GM19035 (cell line): ENCODE measurements around the gene ASMTL.
"Not testable (repeated sequence)": the region's sequence is repeated elsewhere in the genome, so short reads cannot be mapped to it uniquely, and the experiment has no call there.

Experiments
- ATAC-seq: cut with Tn5 transposase; IDR thresholded peaks from one replicate; pipeline ENCODE4 v1.9.1; 2021; ENCODE audit not compliant: unreplicated experiment

ASMTL gene

GRCh38 chrX:1452516-1453394 lies at the start of gene ASMTL:
ASMTL (minus strand) TSS chrX:1452909; CDS start chrX:1452840, 69 bp downstream.
- ATAC-seq, result peak; percentile 74

GRCh38 chrX:1502241-1502640 lies 49.5 kb upstream of the ASMTL start:
- ATAC-seq, result peak; percentile 29

- peak; percentile 63 for ATAC-seq
These were observed 48.3 kb upstream of the ASMTL start for GRCh38 chrX:1500701-1501624.

- ATAC-seq, result no peak
These were observed 43.4 kb upstream of the ASMTL start for GRCh38 chrX:1496076-1496475.

GRCh38 chrX:1493877-1494510 lies 41.3 kb upstream of the ASMTL start:
- ATAC-seq, result peak; percentile 49

- peak; percentile 11 for ATAC-seq
These were observed 40.7 kb upstream of the ASMTL start for GRCh38 chrX:1493412-1493811.

- no peak for ATAC-seq
These were observed 39.8 kb upstream of the ASMTL start for GRCh38 chrX:1492421-1493012.

- ATAC-seq, result peak; percentile 74
These were observed 39.2 kb upstream of the ASMTL start for GRCh38 chrX:1491851-1492349.

- ATAC-seq, result not testable (repeated sequence)
These were observed 38.5 kb upstream of the ASMTL start for GRCh38 chrX:1491248-1491647.

- not testable (repeated sequence) for ATAC-seq
These were observed 38.0 kb upstream of the ASMTL start for GRCh38 chrX:1490723-1491122.

- not testable (repeated sequence) for ATAC-seq
These were observed 36.6 kb upstream of the ASMTL start for GRCh38 chrX:1489354-1489753.

- ATAC-seq, result no peak
These were observed 36.0 kb upstream of the ASMTL start for GRCh38 chrX:1488745-1489144.

- no peak for ATAC-seq
These were observed 35.4 kb upstream of the ASMTL start for GRCh38 chrX:1488141-1488540.

- ATAC-seq, result no peak
These were observed 34.7 kb upstream of the ASMTL start for GRCh38 chrX:1487401-1487800.

GRCh38 chrX:1486749-1487361 lies 34.1 kb upstream of the ASMTL start:
- ATAC-seq, result no peak

- no peak for ATAC-seq
These were observed 33.5 kb upstream of the ASMTL start for GRCh38 chrX:1486177-1486576.

GRCh38 chrX:1485033-1485432 lies 32.3 kb upstream of the ASMTL start:
- no peak for ATAC-seq

- ATAC-seq, result no peak
These were observed 31.9 kb upstream of the ASMTL start for GRCh38 chrX:1484638-1485019.

GRCh38 chrX:1483843-1484637 lies 31.3 kb upstream of the ASMTL start:
- ATAC-seq, result peak; percentile 39
